ENCODE measurements around the gene LGR6.

The LGR6 gene

GRCh38 chr1:202291961-202292712 lies 98.5 kb downstream of the LGR6 start:
- no peak for DNase-seq

DNA sequence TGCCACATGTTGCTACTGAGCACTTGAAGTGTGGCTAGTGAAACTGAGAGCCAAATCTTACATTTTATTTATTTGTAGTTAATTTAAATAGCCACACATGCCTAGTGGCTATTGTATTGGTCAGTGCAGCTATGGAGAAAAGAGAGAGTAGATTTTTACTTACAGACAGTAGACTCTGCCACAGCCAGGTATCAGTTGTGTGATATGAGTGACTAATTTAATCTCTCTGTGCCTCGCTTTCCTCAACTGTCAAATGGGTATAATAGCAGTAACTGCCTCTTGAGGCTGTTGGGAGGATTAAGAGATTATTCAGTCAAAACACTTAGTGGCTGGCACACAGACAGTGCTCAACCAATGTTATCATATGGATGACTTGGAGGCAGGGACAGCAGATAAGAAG lies 99.2 kb downstream of the LGR6 start:
- no peak for DNase-seq

DNA sequence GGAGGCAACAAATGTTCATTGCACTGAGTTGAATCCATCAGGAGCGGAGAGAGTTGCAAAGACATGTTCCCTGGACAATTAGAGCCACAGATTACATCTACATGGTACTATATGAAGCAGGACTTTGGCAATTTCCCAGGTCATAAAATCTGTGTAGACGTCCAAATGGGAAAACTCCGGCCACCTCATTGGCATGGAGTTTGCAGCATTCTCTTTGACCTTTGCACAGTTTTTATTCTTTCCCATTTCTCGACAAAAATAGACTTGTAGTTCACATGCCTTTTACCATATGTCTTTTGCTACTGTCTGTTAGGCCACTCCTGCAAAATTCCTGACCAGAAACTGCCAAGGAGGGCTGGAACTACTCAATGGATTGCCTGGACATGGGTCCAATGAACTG lies 100.0 kb downstream of the LGR6 start:
- DNase-seq, result no peak

DNA sequence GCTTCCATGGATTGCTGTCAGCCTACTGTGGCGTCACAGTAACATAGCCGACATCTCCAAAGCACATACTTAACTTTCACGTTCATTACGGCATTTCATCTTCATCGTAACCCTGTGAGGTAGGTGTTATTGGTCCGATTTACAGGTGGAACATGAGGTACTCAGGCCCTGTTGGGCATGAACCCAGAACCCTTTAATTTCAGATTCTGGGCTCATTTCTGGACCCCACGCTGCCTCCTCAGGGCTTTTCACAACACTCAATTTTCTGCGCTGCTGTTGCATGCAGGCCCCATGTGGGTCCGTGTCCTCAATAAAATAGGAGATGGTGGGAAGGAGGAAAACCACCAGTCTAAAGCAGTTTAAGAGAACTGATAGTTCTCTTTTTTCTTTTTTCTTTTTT lies 108.6 kb downstream of the LGR6 start:
- DNase-seq, result no peak

- DNase-seq, result no peak
These were observed 110.8 kb downstream of the LGR6 start for GRCh38 chr1:202304375-202304774.

DNA sequence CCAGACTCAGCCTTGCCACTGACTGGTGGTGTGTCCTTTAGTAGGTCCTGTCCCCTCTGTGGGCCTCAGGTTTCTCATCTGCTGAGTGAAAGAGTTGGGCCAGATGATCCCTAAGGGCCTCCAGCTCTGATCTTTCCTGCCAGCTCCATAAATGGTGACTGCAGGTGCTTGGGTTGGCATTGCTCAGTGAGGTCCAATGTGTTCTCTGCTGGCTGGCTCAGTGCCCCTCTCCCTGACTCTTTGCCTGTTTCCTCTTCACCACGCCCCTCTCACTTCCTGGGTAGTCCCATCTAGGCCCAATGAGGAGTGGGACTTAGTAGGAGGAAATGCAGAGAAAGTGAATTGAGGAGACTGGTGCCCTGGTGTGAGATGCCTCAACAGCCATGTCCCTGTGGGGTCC lies 111.6 kb downstream of the LGR6 start:
- no peak for DNase-seq

GRCh38 chr1:202306535-202307345 lies 113.1 kb downstream of the LGR6 start:
- DNase-seq, result no peak

GRCh38 chr1:202310071-202310725 lies 116.6 kb downstream of the LGR6 start:
- DNase-seq, result no peak

DNA sequence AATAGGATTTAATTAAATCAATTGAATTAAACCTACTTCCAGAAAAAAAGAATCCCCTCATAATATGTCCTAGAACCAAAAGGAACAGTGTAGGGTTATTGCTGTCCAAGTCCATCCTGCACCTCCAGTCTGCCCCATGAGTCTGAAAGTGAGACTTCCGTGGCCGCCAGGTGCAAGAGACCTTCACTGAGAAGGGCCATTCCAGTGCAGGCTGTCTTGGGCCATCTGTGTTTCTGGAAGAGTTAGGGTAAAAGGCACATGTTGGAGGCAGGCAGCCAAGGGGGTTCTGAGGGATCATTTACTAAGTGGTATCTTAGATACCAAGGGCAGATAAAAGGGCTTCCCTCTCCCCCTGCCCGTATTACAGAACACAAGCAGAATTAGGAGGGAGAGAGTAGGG lies 117.1 kb downstream of the LGR6 start:
- no peak for DNase-seq

DNA sequence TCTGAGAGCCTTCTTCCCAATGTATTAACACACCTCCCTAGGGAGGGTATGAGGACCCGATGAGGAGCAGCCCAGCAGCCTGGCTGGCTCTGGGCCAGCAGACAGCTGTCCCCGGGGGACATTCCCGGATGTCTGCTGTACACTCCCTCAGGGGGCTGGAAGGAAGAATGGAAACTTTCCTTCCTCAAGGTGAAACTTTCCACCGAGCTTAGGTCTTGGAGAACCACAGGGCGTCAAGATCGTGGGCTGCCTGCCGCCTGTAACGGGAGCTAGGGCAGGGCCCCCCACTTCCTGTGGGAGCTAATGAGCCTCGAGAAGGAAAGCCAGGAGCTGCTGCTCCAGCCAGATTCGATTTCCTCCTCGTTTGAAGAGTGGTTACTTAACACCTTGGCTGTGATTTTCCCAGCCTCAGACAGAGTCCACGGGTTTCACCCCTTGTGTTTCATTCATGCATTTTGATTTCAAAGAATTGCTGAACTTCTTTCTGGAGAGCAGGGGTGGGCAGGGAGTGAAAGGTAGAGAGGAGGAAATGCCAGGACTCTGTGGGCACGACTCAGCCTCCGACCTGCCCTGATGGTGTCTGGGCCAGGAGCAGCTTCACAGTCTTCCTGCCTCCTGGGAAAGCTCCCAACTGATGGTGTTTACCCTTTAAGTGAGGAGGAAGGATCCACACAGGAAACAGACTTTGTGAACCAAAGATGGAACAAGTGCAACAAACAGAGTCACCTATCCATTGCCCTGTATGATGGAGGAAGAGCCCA lies 118.5 kb downstream of the LGR6 start:
- no peak for DNase-seq

DNA sequence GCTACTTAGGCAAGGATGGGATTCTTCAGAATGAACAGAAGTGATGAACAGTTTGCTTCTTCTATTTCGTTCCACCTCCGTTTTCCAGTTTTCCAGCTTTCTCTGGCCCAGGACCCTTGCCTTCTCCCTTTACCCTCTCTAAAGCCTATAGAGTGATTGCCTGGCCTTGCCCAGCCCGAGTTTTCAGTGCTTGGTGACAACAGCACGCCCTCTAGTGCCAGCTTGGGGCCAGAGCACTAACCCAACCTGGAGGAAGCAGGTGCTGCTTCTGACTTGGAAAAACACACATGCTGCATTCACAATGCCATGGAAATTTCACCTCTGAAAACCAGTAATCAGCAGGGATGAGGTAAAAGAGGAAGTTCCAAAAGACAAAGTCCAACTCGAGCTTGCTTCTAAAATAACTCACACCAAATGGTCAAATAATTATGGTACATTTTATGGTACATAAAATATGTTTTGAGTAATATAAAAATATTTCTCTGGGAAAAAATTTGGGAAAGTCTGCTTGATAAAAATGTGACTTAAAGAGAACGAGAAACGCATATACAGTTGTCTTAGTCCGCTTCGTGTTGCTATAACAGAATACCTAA lies 122.1 kb downstream of the LGR6 start:
- DNase-seq, result peak; percentile 77

DNA sequence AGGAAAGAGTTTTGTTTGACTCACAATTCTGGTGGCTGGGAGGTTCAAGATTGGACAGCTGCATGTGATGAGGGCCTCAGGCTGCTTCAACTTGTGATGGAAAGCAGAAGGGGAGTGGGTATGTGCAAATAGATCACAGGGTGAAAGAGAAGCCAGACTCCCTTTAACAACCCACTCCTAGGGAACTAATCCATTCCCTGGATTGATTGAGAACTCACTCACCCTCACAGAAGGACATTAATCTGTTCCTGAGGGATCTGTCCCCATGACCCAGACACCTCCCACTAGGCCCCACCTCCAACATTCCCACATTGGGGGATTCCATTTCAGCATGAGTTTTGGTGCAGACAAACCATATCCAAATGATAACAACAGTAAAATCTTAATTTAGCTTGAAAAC lies 122.6 kb downstream of the LGR6 start:
- no peak for DNase-seq

DNA sequence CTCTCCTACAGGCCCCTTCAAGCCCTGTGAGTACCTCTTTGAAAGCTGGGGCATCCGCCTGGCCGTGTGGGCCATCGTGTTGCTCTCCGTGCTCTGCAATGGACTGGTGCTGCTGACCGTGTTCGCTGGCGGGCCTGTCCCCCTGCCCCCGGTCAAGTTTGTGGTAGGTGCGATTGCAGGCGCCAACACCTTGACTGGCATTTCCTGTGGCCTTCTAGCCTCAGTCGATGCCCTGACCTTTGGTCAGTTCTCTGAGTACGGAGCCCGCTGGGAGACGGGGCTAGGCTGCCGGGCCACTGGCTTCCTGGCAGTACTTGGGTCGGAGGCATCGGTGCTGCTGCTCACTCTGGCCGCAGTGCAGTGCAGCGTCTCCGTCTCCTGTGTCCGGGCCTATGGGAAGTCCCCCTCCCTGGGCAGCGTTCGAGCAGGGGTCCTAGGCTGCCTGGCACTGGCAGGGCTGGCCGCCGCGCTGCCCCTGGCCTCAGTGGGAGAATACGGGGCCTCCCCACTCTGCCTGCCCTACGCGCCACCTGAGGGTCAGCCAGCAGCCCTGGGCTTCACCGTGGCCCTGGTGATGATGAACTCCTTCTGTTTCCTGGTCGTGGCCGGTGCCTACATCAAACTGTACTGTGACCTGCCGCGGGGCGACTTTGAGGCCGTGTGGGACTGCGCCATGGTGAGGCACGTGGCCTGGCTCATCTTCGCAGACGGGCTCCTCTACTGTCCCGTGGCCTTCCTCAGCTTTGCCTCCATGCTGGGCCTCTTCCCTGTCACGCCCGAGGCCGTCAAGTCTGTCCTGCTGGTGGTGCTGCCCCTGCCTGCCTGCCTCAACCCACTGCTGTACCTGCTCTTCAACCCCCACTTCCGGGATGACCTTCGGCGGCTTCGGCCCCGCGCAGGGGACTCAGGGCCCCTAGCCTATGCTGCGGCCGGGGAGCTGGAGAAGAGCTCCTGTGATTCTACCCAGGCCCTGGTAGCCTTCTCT lies 124.6 kb downstream of the LGR6 start:
- no peak for DNase-seq

DNA sequence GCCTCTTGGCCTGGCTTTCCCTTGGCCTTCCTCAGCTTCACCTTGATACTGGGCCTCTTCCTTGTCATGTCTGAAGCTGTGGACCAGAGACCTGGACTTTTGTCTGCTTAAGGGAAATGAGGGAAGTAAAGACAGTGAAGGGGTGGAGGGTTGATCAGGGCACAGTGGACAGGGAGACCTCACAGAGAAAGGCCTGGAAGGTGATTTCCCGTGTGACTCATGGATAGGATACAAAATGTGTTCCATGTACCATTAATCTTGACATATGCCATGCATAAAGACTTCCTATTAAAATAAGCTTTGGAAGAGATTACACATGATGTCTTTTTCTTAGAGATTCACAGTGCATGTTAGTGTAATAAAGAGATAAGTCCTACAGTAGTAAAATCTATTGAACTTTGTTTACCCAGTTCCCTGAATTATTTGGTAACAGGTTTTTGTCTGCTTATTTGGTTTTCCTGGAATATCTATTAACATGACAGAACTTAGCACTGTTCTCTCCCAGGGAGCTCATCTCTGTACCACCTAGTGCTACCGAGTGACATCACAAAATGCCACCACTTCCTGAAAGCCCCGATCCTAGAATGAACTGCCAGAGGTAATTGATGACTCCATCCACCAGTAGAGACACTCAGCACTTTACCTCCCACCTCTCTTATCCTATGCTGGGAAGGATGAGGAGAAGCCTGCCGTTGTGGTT lies 125.9 kb downstream of the LGR6 start:
- no peak for DNase-seq

GRCh38 chr1:202320081-202320405 lies 126.4 kb downstream of the LGR6 start:
- no peak for DNase-seq

- no peak for DNase-seq
These were observed 130.1 kb downstream of the LGR6 start for GRCh38 chr1:202323731-202324130.

DNA sequence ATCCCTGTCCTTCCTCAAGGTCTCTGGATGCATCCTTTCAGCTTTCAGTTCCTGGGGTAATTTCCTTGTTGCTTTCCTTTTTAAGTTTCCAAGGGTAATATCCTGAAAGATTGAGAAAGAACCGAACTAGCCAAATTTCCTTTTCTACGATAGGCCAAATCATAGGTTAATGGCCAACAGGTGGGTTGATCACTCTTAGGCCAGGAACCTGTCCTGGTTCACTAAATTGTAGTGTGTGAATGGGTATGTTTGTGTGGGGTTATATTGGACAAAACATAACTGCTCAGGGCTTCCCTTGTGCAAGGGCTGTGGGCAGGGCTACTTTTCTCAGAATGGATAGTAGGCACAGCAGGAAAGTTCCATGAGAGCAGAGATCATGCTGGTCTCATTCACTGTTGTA lies 131.0 kb downstream of the LGR6 start:
- no peak for DNase-seq

GRCh38 chr1:202329891-202330290 lies 136.3 kb downstream of the LGR6 start:
- no peak for DNase-seq

DNA sequence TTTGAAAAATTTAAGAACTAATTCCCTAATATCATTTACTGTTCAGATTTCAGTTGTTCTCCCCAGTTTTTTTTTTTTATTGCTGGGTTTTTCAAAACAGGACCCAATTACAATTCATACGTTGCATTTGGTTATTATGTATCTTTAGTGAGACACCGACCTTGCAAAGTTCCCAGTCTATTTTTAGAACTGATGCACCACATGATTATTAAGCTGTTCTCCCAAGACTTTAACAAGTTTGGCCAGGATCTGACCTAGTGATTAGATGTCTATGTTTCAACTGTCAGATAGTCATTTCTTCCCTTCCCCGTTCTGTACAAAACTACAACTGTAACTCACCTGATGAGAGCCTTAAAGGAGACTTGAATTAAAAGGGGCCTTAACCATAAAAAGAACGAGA lies 140.3 kb downstream of the LGR6 start:
- no peak for DNase-seq

- DNase-seq, result peak; percentile 62
These were observed 150.2 kb downstream of the LGR6 start for GRCh38 chr1:202343652-202344349.

Measured in NCI-H1092 (cell line).